HL-60 (cell line): ENCODE measurements around the gene MSGN1.

Experiments
- DNase-seq, 2 experiments: peaks; one replicate each; pipeline ENCODE4 v3.0.0-alpha.2; 2010 to 2020; ENCODE audit warnings: low read depth in 1 of 2, low spot score in 1 of 2
- H3K27ac ChIP-seq: fragments of 250-450 bp; sonication (Bioruptor Pico); replicated peaks from 2 replicates; pipeline ENCODE4 v1.5.1; 2020; ENCODE audit warnings: mild to moderate bottlenecking, moderate library complexity
- H3K27me3 ChIP-seq: fragments of 250-450 bp; sonication (Bioruptor Pico); 2 replicates; pipeline ENCODE4 v1.5.1; 2021; ENCODE audit warnings: mild to moderate bottlenecking, moderate library complexity; ENCODE audit not compliant: insufficient read depth, poor library complexity, severe bottlenecking
- H3K4me3 ChIP-seq: replicated peaks from 2 replicates; pipeline ENCODE4 v1.5.1; 2011; ENCODE audit warnings: mild to moderate bottlenecking, control low read depth, low read length; ENCODE audit not compliant: insufficient read depth
- GABPA ChIP-seq: IDR thresholded peaks from 2 replicates; pipeline ENCODE4 v1.6.1; 2012; ENCODE audit warnings: low read depth
- POLR2AphosphoS5 ChIP-seq: IDR thresholded peaks from 2 replicates; pipeline ENCODE4 v1.6.1; 2012; ENCODE audit warnings: low read depth
- SPI1 ChIP-seq: IDR thresholded peaks from 2 replicates; pipeline ENCODE4 v1.6.1; 2012; ENCODE audit warnings: low read depth, mild to moderate bottlenecking, borderline replicate concordance
- TF ChIP-seq, protein P1 (sequence below): IDR thresholded peaks from one replicate; pipeline ENCODE4 v1.5.1; 2011; ENCODE audit warnings: low read length, control low read depth, inconsistent platforms; ENCODE audit not compliant: insufficient read depth
- TF ChIP-seq, protein P2 (sequence below): IDR thresholded peaks from 2 replicates; pipeline ENCODE4 v1.6.1; 2012; ENCODE audit warnings: low read depth; ENCODE audit not compliant: insufficient replicate concordance

MSGN1 gene

GRCh38 chr2:17839959-17840358 is 23.7 kb downstream of the MSGN1 start:
- TF ChIP-seq POLR2AphosphoS5: no peak
- TF ChIP-seq, protein P1, sequence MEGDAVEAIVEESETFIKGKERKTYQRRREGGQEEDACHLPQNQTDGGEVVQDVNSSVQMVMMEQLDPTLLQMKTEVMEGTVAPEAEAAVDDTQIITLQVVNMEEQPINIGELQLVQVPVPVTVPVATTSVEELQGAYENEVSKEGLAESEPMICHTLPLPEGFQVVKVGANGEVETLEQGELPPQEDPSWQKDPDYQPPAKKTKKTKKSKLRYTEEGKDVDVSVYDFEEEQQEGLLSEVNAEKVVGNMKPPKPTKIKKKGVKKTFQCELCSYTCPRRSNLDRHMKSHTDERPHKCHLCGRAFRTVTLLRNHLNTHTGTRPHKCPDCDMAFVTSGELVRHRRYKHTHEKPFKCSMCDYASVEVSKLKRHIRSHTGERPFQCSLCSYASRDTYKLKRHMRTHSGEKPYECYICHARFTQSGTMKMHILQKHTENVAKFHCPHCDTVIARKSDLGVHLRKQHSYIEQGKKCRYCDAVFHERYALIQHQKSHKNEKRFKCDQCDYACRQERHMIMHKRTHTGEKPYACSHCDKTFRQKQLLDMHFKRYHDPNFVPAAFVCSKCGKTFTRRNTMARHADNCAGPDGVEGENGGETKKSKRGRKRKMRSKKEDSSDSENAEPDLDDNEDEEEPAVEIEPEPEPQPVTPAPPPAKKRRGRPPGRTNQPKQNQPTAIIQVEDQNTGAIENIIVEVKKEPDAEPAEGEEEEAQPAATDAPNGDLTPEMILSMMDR: no peak
- TF ChIP-seq SPI1: no peak
- TF ChIP-seq, protein P2, sequence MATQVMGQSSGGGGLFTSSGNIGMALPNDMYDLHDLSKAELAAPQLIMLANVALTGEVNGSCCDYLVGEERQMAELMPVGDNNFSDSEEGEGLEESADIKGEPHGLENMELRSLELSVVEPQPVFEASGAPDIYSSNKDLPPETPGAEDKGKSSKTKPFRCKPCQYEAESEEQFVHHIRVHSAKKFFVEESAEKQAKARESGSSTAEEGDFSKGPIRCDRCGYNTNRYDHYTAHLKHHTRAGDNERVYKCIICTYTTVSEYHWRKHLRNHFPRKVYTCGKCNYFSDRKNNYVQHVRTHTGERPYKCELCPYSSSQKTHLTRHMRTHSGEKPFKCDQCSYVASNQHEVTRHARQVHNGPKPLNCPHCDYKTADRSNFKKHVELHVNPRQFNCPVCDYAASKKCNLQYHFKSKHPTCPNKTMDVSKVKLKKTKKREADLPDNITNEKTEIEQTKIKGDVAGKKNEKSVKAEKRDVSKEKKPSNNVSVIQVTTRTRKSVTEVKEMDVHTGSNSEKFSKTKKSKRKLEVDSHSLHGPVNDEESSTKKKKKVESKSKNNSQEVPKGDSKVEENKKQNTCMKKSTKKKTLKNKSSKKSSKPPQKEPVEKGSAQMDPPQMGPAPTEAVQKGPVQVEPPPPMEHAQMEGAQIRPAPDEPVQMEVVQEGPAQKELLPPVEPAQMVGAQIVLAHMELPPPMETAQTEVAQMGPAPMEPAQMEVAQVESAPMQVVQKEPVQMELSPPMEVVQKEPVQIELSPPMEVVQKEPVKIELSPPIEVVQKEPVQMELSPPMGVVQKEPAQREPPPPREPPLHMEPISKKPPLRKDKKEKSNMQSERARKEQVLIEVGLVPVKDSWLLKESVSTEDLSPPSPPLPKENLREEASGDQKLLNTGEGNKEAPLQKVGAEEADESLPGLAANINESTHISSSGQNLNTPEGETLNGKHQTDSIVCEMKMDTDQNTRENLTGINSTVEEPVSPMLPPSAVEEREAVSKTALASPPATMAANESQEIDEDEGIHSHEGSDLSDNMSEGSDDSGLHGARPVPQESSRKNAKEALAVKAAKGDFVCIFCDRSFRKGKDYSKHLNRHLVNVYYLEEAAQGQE: no peak
- TF ChIP-seq GABPA: no peak
- Histone ChIP-seq H3K27me3 (no peaks in the 10 kb centered on the region), H3K4me3 (no peak overlapping the region), H3K27ac (no peak overlapping the region)
- DNase-seq: no peak

GRCh38 chr2:17843457-17843856 is 27.2 kb downstream of the MSGN1 start:
- TF ChIP-seq, protein P2: no peak
- no peak for TF ChIP-seq GABPA
- TF ChIP-seq, protein P1: no peak
- no peak for TF ChIP-seq POLR2AphosphoS5
- TF ChIP-seq SPI1: no peak
- no peak overlapping the region for H3K4me3 ChIP-seq
- no peak for DNase-seq
- no peaks in the 10 kb centered on the region for H3K27me3 ChIP-seq
- no peak overlapping the region for H3K27ac ChIP-seq

GRCh38 chr2:17845806-17846205 is 29.5 kb downstream of the MSGN1 start:
- Histone ChIP-seq H3K27me3 (no peaks in the 10 kb centered on the region), H3K27ac (no peak overlapping the region), H3K4me3 (no peak overlapping the region)
- TF ChIP-seq, protein P2: no peak
- TF ChIP-seq GABPA (no peak), POLR2AphosphoS5 (no peak), SPI1 (no peak)
- TF ChIP-seq, protein P1: no peak
- no peak for DNase-seq
